ENCODE data around the gene DYNC1H1.
"Not testable (repeated sequence)": the region's sequence is repeated elsewhere in the genome, so short reads cannot be mapped to it uniquely, and the experiment has no call there.

DYNC1H1 gene

GRCh38 chr14:102080183-102081080 lies 116.1 kb downstream of the DYNC1H1 start:
- no peaks in the 10 kb centered on the region for H3K9me3 ChIP-seq (ENCODE audit: control insufficient read depth, low read depth, low read length)
- H3K9ac ChIP-seq (ENCODE audit: low read length), result no peak overlapping the region
- no peaks in the 10 kb centered on the region for H3K27me3 ChIP-seq (ENCODE audit: control insufficient read depth, insufficient read depth, low read length)
- H3K36me3 ChIP-seq (ENCODE audit: control insufficient read depth, low read depth, low read length), result peaks cover 65% of the 10 kb centered on the region
- no peak overlapping the region for H3K4me3 ChIP-seq (ENCODE audit: low read length)
- no peak overlapping the region for H3K27ac ChIP-seq (ENCODE audit: low read length)
- peaks cover 5% of the 10 kb centered on the region for H3K4me1 ChIP-seq (ENCODE audit: control insufficient read depth, low read depth, low read length)

DNA sequence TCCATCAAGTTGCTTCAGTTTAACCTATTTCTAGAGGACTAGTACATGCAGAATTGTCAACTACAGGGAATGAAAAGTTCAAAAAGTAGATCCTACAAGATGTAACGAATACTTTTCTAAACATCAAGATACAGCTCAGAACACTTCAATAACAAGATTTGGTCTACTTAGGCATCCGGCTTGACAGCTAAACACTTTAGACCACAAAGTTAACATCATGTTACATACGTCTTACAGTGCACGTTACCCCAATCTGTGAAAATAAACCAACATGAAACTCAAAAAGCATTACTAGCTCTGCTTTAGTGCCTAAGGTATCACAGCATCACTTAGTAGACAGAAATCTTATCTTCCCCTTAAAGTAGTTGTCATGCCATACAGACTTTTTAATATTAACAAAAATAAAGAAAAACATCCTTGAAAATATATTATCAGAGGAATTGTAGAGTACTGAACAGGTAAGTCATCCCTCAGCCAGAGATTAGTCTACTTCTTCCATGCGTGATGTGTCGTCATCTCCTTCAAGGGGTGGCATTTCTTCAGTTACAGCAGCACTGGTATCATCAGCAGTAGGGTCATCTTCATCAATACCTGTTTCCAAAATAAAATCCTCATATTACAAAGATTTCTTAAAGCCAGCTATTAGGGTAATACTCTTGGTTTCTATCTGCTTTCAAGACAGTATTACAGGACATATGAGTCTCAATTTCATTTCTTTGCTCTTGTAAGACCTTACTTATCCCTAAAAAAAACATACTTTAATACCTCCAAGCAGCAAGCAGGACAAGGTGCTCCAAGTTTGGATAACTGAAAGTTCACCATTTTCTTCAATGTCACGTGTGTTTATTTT lies 117.1 kb downstream of the DYNC1H1 start:
- H3K4me1 ChIP-seq (ENCODE audit: control insufficient read depth, low read depth, low read length), result peaks cover 9% of the 10 kb centered on the region
- no peak overlapping the region for H3K9ac ChIP-seq (ENCODE audit: low read length)
- no peak overlapping the region for H3K27ac ChIP-seq (ENCODE audit: low read length)
- H3K36me3 ChIP-seq (ENCODE audit: control insufficient read depth, low read depth, low read length), result peaks cover 69% of the 10 kb centered on the region
- no peaks in the 10 kb centered on the region for H3K27me3 ChIP-seq (ENCODE audit: control insufficient read depth, insufficient read depth, low read length)
- no peak overlapping the region for H3K4me3 ChIP-seq (ENCODE audit: low read length)
- no peaks in the 10 kb centered on the region for H3K9me3 ChIP-seq (ENCODE audit: control insufficient read depth, low read depth, low read length)

GRCh38 chr14:102084522-102084921 lies 120.1 kb downstream of the DYNC1H1 start:
- H3K9ac ChIP-seq (ENCODE audit: low read length); H3K27ac ChIP-seq (ENCODE audit: low read length); H3K9me3 ChIP-seq (ENCODE audit: control insufficient read depth, low read depth, low read length); H3K27me3 ChIP-seq (ENCODE audit: control insufficient read depth, insufficient read depth, low read length); H3K4me3 ChIP-seq (ENCODE audit: low read length): not testable (repeated sequence)
- Histone ChIP-seq H3K36me3 (ENCODE audit: control insufficient read depth, low read depth, low read length) (peaks cover 63% of the 10 kb centered on the region), H3K4me1 (ENCODE audit: control insufficient read depth, low read depth, low read length) (peaks cover 15% of the 10 kb centered on the region)

DNA sequence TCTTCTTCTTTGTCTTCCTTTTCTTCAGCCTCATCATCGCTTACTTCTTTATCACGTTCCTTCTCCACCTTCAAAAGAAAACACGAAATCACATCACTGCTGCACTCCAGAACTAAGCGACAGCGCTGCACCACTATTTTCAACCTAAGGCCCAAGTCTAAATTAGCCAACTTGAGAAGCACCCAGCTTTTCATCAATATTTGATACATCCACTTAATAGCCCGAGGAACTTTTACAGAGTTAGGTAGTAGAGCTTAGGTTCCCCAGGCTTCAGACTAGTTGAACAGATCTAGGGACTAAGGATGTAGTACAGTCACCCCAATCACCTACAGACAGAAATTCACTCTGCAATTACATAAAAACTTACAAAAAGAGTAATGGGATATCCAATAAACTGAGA lies 120.6 kb downstream of the DYNC1H1 start:
- Histone ChIP-seq H3K27me3 (ENCODE audit: control insufficient read depth, insufficient read depth, low read length) (no peaks in the 10 kb centered on the region), H3K4me1 (ENCODE audit: control insufficient read depth, low read depth, low read length) (peaks cover 15% of the 10 kb centered on the region), H3K9ac (ENCODE audit: low read length) (no peak overlapping the region), H3K27ac (ENCODE audit: low read length) (no peak overlapping the region), H3K4me3 (ENCODE audit: low read length) (peak overlapping the region; percentile 93), H3K36me3 (ENCODE audit: control insufficient read depth, low read depth, low read length) (peaks cover 59% of the 10 kb centered on the region), H3K9me3 (ENCODE audit: control insufficient read depth, low read depth, low read length) (no peaks in the 10 kb centered on the region)

DNA sequence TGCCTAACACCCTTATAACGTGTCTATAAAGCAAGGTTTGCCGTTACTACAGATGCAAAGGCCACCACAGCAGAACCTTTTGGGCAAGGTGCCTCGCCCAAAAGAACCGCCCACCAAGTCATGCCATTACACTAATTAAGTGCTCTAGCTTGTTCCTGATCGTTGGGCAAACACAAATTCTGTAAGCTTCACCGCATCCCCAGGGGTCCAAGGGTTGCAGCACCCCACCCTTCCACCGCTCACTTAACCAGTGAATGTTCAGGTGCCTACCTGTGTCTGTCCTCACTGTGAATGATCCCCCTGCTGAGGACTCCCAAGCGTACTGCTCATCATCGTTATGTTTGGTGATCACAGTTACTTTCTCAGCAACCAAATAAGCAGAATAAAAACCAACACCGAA lies 121.1 kb downstream of the DYNC1H1 start:
- peak overlapping the region; percentile 93 for H3K4me3 ChIP-seq (ENCODE audit: low read length)
- peaks cover 15% of the 10 kb centered on the region for H3K4me1 ChIP-seq (ENCODE audit: control insufficient read depth, low read depth, low read length)
- H3K9ac ChIP-seq (ENCODE audit: low read length), result peak overlapping the region; percentile 97
- H3K9me3 ChIP-seq (ENCODE audit: control insufficient read depth, low read depth, low read length), result no peaks in the 10 kb centered on the region
- no peaks in the 10 kb centered on the region for H3K27me3 ChIP-seq (ENCODE audit: control insufficient read depth, insufficient read depth, low read length)
- no peak overlapping the region for H3K27ac ChIP-seq (ENCODE audit: low read length)
- peaks cover 54% of the 10 kb centered on the region for H3K36me3 ChIP-seq (ENCODE audit: control insufficient read depth, low read depth, low read length)

DNA sequence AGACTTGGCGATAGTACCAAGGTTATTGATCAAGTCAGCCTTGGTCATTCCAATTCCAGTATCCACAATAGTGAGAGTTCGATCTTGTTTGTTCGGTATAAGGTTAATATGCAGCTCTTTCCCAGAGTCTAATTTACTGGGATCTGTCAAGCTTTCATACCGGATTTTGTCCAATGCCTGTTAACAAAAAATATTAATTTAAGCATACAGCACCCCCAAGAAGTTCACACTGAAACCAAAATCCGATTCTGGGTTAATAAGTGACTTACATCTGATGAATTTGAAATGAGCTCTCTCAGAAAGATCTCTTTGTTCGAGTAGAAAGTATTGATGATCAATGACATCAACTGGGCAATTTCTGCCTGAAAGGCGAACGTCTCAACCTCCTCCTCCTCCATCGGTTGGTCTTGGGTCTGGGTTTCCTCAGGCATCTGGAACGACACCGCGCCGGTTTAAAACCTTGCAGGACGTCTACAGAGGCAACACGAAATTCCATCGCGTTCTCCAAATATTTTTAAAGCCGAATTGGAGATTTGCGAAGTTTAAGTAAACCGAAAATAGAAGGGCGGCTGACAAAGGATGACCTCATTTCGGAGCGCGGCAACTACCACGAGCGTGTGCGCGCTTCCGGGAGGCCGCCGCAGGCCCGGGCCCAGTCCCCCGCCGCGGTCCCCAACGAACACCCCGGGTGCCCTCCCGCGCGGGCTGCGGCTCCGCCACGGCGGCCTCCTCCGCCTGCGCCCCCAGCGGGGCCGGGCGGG lies 121.8 kb downstream of the DYNC1H1 start:
- Histone ChIP-seq H3K36me3 (ENCODE audit: control insufficient read depth, low read depth, low read length) (peaks cover 47% of the 10 kb centered on the region), H3K9me3 (ENCODE audit: control insufficient read depth, low read depth, low read length) (no peaks in the 10 kb centered on the region), H3K27ac (ENCODE audit: low read length) (peak overlapping the region; percentile 73), H3K9ac (ENCODE audit: low read length) (peak overlapping the region; percentile 97), H3K27me3 (ENCODE audit: control insufficient read depth, insufficient read depth, low read length) (no peaks in the 10 kb centered on the region), H3K4me1 (ENCODE audit: control insufficient read depth, low read depth, low read length) (peaks cover 15% of the 10 kb centered on the region), H3K4me3 (ENCODE audit: low read length) (peak overlapping the region; percentile 93)

DNA sequence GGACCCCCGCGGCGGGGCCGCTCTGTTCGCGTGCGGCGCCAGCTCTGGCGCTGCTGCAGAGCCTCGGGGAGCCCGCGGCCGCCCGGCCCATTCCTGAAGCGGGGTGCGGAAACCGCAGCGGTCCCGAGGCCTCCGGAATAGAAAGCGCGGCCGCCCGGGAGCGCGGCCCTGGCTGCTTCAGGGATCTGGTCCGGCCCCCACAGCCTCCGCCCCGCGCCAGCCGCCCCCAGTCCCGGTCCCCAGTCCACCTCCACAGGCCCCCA lies 122.3 kb downstream of the DYNC1H1 start:
- Histone ChIP-seq H3K9ac (ENCODE audit: low read length) (peak overlapping the region; percentile 97), H3K27ac (ENCODE audit: low read length) (no peak overlapping the region), H3K27me3 (ENCODE audit: control insufficient read depth, insufficient read depth, low read length) (no peaks in the 10 kb centered on the region), H3K4me3 (ENCODE audit: low read length) (peak overlapping the region; percentile 93), H3K9me3 (ENCODE audit: control insufficient read depth, low read depth, low read length) (no peaks in the 10 kb centered on the region), H3K36me3 (ENCODE audit: control insufficient read depth, low read depth, low read length) (peaks cover 42% of the 10 kb centered on the region), H3K4me1 (ENCODE audit: control insufficient read depth, low read depth, low read length) (peaks cover 15% of the 10 kb centered on the region)

GRCh38 chr14:102086972-102087761 lies 122.8 kb downstream of the DYNC1H1 start, which contains the start of gene HSP90AA1:
Gene HSP90AA1, minus strand, starts transcription at chr14:102087044. Its CDS starts 666 bp downstream, at chr14:102086378.
- H3K4me3 ChIP-seq (ENCODE audit: low read length), result peak within 1 kb of the TSS; percentile 93
- H3K27me3 ChIP-seq (ENCODE audit: control insufficient read depth, insufficient read depth, low read length), result no peaks in the 10 kb centered on the region
- no peaks in the 10 kb centered on the region for H3K9me3 ChIP-seq (ENCODE audit: control insufficient read depth, low read depth, low read length)
- H3K27ac ChIP-seq (ENCODE audit: low read length), result peak within 1 kb of the TSS; percentile 83
- peaks cover 15% of the 10 kb centered on the region for H3K4me1 ChIP-seq (ENCODE audit: control insufficient read depth, low read depth, low read length)
- peaks cover 37% of the 10 kb centered on the region for H3K36me3 ChIP-seq (ENCODE audit: control insufficient read depth, low read depth, low read length)
- peak within 1 kb of the TSS; percentile 97 for H3K9ac ChIP-seq (ENCODE audit: low read length)

DNA sequence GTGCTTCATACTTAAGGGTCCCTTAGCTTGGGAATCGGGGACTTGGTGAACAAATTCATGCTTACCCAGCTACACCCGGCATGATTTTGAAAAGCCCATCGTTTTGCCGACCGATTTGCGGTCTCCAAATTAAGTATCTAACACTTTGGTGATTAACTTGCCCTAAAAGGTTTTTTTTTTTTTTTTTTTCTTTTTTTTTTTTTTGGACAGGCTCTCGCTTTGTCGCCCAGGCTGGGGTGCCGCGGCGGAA lies 123.3 kb downstream of the DYNC1H1 start:
- H3K4me1 ChIP-seq (ENCODE audit: control insufficient read depth, low read depth, low read length), result peaks cover 15% of the 10 kb centered on the region
- peaks cover 32% of the 10 kb centered on the region for H3K36me3 ChIP-seq (ENCODE audit: control insufficient read depth, low read depth, low read length)
- peak overlapping the region; percentile 75 for H3K4me3 ChIP-seq (ENCODE audit: low read length)
- no peaks in the 10 kb centered on the region for H3K27me3 ChIP-seq (ENCODE audit: control insufficient read depth, insufficient read depth, low read length)
- peak overlapping the region; percentile 83 for H3K27ac ChIP-seq (ENCODE audit: low read length)
- H3K9me3 ChIP-seq (ENCODE audit: control insufficient read depth, low read depth, low read length), result no peaks in the 10 kb centered on the region
- H3K9ac ChIP-seq (ENCODE audit: low read length), result peak overlapping the region; percentile 92

- Histone ChIP-seq H3K4me1 (ENCODE audit: control insufficient read depth, low read depth, low read length) (peaks cover 15% of the 10 kb centered on the region), H3K9me3 (ENCODE audit: control insufficient read depth, low read depth, low read length) (no peaks in the 10 kb centered on the region), H3K4me3 (ENCODE audit: low read length) (peak overlapping the region; percentile 75), H3K27ac (ENCODE audit: low read length) (no peak overlapping the region), H3K36me3 (ENCODE audit: control insufficient read depth, low read depth, low read length) (peaks cover 26% of the 10 kb centered on the region), H3K27me3 (ENCODE audit: control insufficient read depth, insufficient read depth, low read length) (no peaks in the 10 kb centered on the region), H3K9ac (ENCODE audit: low read length) (peak overlapping the region; percentile 92)
These were observed 123.8 kb downstream of the DYNC1H1 start for GRCh38 chr14:102088012-102088792.
